ENCODE results near the gene SPAG16.
"Not testable (repeated sequence)": the region's sequence is repeated elsewhere in the genome, so short reads cannot be mapped to it uniquely, and the experiment has no call there.

The SPAG16 gene

GRCh38 chr2:214019229-214019972 lies 735.1 kb downstream of the SPAG16 start:
- no peak for DNase-seq

- DNase-seq: no peak
Measured at GRCh38 chr2:214019973-214020345, 735.7 kb downstream of the SPAG16 start.

- DNase-seq: no peak
Measured at GRCh38 chr2:214029190-214029589, 744.9 kb downstream of the SPAG16 start.

- DNase-seq: no peak
Measured at GRCh38 chr2:214031566-214031965, 747.3 kb downstream of the SPAG16 start.

- DNase-seq: no peak
Measured at GRCh38 chr2:214034417-214034816, 750.2 kb downstream of the SPAG16 start.

- DNase-seq: no peak
Measured at GRCh38 chr2:214035091-214035852, 751.0 kb downstream of the SPAG16 start.

GRCh38 chr2:214035921-214036320 lies 751.7 kb downstream of the SPAG16 start:
- DNase-seq: no peak

- no peak for DNase-seq
Measured at GRCh38 chr2:214038186-214038585, 753.9 kb downstream of the SPAG16 start.

- no peak for DNase-seq
Measured at GRCh38 chr2:214050731-214051130, 766.5 kb downstream of the SPAG16 start.

GRCh38 chr2:214051585-214051984 lies 767.3 kb downstream of the SPAG16 start:
- no peak for DNase-seq

GRCh38 chr2:214052235-214052634 lies 768.0 kb downstream of the SPAG16 start:
- no peak for DNase-seq

- no peak for DNase-seq
Measured at GRCh38 chr2:214057986-214058385, 773.7 kb downstream of the SPAG16 start.

- DNase-seq: not testable (repeated sequence)
Measured at GRCh38 chr2:214062279-214062678, 778.0 kb downstream of the SPAG16 start.

GRCh38 chr2:214064471-214064870 lies 780.2 kb downstream of the SPAG16 start:
- no peak for DNase-seq

- DNase-seq: no peak
Measured at GRCh38 chr2:214066862-214067261, 782.6 kb downstream of the SPAG16 start.

GRCh38 chr2:214069254-214069653 lies 785.0 kb downstream of the SPAG16 start:
- DNase-seq: no peak

- no peak for DNase-seq
Measured at GRCh38 chr2:214075456-214075855, 791.2 kb downstream of the SPAG16 start.

- no peak for DNase-seq
Measured at GRCh38 chr2:214076527-214076926, 792.3 kb downstream of the SPAG16 start.

GRCh38 chr2:214077727-214078126 lies 793.5 kb downstream of the SPAG16 start:
- DNase-seq: no peak

GRCh38 chr2:214079032-214079431 lies 794.8 kb downstream of the SPAG16 start:
- DNase-seq: no peak

- DNase-seq: no peak
Measured at GRCh38 chr2:214088536-214088935, 804.3 kb downstream of the SPAG16 start.

GRCh38 chr2:214096208-214096715 lies 812.0 kb downstream of the SPAG16 start:
- DNase-seq: no peak

GRCh38 chr2:214098811-214099210 lies 814.5 kb downstream of the SPAG16 start:
- no peak for DNase-seq

GRCh38 chr2:214100488-214100887 lies 816.2 kb downstream of the SPAG16 start:
- DNase-seq: no peak

Data from NCI-H2227 treated with DMSO at 0.1 percent for 48 hours (cell line).